D341Med (cell line): ENCODE measurements around the gene CEND1.
"Not testable (repeated sequence)": the region's sequence is repeated elsewhere in the genome, so short reads cannot be mapped to it uniquely, and the experiment has no call there.

ENCODE experiments used
- DNase-seq: peaks from one replicate; pipeline ENCODE4 v3.0.0; 2012; ENCODE audit warnings: low spot score

CEND1 gene

DNA sequence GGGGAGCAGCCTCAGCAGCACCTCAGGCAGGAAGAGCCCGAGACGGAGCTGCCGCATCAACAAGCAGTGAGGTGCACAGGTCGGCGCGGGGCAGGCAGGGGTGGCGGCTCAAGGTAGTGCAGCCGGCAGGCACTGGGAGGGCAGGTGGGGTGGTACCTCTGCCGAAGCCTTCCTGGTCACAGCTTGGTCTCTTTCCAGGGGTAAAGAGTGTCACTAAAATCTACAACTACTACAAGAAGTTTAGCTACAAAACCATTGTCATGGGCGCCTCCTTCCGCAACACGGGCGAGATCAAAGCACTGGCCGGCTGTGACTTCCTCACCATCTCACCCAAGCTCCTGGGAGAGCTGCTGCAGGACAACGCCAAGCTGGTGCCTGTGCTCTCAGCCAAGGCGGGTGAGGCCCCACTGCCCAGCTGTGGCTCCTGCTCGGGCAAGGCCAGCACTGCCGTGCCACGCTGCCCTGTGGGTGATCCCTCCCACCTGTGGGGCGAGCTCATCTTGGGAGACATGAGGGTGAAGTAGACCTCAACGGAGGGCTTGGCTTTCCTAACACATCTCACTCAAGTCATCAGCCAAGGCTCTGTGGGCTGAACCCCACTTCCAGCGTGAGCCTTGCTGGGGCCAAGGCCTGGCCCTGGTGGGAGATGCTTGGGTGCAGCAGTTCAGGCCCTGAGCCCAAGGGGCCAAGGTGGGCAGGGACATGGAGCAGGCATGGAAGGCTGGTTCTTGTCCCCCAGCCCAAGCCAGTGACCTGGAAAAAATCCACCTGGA, 26.2 kb downstream of the CEND1 start:
- peak; percentile 36 for DNase-seq

GRCh38 chr11:763073-763463, 26.8 kb downstream of the CEND1 start:
- DNase-seq, result peak; percentile 38

DNA sequence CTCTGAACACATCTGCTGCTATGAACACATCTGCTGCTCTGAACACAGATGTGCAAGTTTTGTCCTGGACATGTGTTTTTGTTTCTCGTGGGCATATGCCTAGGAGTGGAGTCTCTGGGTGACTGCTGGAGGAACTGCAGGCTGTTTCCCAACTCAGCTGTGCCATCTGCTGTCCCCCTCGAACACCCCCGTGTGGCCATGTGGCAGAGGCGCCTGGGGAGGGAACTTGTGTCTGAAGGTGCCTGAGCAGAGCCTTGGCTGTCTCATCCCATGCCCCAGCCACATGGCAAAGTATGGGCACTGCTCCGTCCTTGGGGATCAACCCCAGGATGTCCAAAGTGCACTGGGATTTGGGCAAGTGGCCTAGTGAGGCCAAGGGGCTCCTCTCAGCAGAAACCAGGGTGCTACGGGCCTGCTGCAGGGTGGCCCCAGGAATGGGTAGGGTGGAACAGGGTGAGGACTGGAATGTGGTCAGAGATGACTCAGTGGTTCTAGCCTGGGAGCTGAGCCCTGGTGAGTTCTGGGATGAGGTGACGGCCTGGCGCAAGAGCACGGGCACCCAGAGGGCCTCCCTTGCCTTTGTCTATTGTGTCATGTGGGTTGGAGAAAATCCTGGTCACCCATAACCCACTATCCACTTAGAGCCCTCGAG, 27.3 kb downstream of the CEND1 start:
- DNase-seq, result peak; percentile 88

GRCh38 chr11:761526-762108, 28.3 kb downstream of the CEND1 start:
- DNase-seq, result no peak

DNA sequence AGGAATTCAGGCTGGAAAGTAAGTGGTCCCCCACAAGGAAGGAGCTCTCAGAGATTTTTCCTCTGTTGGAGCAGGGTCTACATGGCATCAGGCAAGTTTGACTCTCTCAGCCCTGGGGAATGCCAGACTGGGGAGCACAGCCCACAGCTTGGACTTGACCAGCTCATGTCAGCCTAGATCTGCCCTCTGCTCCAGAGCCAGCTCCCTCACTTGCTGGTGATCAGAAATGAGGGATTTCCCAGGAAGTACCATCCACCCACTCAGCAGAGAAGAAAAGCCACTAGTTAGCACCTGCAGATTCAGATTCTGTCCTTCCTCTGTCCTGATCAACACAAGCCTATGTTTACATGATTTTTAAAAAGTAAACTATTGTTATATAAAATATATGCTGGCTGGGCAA, 29.7 kb downstream of the CEND1 start:
- DNase-seq, result no peak

DNA sequence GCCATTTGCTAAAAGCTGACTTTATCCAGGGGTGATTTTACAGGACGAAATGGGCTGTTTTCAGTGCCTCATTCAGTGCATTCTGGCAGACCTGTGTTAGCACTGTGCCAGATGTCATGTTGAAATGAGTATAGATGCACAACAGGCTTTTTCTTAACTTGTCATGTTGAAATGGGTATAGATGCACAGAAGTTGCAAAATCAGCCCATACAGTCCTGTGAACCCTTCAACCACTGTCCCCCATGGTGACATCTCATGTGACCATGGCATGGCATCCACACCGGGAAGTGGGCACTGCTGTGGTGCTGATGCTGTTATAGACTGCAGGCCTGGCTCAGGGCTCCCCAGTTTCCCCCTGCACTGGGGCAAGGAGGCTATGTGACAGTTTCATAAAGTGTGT, 40.2 kb downstream of the CEND1 start:
- no peak for DNase-seq

DNA sequence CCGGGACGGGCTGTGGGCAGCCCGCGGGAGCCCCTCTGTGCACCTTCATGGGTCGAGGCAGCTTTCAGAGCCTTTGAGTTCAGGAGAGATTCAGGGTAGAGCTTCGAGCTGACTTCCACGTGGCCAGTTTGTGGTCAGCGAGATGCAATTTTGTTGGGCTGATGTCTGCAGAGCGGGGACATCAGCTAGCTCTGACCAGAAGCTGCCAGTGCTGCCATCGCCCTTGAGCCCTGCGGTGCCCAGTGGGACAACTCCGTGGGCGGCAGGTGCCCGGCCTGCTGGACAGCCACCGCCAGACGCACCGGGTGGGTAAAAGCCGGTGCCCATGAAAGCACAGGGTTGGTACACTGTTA, 41.9 kb downstream of the CEND1 start:
- DNase-seq, result no peak

DNA sequence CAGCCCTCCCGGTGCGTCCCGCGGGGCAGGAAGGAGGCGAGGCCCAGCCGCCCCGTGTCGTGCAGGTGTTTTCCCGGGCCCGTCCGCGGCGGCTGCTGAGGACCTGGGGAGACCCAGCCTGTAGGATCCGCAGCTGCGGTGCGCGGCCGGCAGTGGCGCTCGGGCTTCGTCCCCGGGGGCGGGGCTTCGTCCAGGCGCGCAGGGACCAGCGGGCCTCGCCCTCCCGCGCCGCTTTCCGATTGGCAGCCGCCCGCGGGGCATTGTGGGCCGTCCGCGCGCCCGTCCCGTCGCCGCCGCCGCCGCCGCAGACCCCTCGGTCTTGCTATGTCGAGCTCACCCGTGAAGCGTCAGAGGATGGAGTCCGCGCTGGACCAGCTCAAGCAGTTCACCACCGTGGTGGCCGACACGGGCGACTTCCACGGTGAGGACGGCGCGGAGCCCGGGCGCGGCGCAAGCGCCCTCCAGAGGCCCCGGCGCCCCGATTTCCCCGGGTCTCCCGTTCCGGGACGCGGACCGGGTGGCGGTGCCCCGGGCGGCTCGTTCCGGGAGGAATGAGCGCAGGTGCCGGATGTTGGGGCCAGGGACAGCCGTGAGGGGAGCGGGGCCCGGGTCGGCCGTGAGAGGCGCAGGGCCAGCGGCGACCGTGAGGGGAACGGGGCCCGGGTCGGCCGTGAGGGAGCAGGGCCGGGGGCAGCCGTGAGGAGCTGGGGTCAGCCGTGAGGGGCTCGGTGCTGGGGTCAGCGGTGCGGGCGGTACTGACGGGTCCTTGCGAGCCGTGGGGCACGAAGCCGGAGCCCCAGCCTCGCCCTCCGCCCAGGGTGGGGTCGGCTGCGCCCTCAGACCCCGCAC, 42.5 kb downstream of the CEND1 start, which contains the start of gene TALDO1:
Gene TALDO1 (plus strand): TSS at position 307 of the 849 bp plus-strand sequence. CDS start 18 bp downstream, at position 325.
- peak; percentile 98 for DNase-seq

GRCh38 chr11:746289-747157, 43.4 kb downstream of the CEND1 start:
- no peak for DNase-seq

DNA sequence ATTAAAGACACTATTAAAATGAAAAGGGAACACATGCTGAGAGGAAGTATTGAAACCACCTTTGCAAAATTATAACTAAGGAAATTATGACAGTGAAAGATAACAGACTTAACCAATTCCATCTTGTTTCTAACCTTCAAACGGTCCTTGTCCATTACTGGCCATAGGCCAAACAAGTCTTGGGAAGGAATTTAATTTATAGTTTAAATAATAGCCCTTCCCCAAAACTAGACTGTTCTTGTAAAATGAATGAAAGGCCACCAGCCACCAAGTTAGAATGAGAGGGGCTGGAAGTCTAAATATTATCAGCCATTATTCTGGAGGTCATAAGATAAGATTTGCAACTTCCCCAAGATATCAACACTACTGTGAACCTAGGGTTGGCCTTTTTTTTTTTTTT, 44.5 kb downstream of the CEND1 start:
- no peak for DNase-seq

DNA sequence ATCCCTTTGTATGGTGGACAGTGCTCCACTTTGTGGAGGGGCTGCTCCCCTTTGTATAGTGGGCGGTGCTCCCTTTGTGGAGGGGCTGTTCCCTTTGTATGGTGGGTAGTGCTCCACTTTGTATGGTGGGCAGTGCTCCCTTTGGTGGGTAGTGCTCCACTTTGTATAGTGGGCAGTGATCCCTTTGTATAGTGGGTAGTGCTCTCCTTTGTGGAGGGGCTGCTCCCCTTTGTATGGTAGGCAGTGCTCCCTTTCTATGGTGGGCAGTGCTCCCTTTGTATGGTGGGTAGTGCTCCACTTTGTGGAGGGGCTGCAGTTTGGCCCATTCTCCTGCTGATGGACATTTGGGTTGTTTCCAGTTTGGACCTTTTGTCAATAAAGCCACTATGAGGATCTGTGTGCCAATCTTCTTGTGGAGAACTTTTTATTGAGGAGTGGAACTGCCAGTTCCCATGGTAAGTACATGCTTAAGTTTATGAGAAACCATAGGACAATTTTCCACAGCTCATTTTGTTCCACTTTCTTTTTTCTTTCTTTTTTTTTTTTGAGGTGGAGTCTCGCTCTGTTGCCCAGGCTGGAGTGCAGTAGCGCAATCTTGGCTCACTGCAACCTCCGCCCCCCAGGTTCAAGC, 47.2 kb downstream of the CEND1 start:
- DNase-seq, result no peak

- DNase-seq, result no peak
Observed at GRCh38 chr11:742156-742546, 47.7 kb downstream of the CEND1 start.

DNA sequence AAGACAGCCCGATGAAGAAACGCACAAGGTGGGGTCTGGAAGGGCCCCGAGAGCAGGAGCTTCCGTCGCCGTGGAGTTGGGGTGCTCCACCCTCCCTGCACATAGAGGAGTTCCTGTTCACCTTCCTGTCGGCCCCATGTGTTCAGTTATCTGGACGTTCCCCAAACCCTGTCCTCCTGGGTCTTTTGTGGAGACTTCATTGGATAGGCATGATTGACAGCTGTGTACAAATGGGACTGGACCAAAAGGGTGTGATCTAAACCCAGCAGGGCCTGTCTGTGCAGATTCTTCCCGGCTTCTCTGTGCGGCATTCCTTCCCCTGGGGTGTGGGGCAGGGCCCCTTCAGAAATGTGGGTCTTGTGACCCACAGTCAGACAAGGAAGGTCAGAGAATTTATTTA, 52.0 kb downstream of the CEND1 start:
- DNase-seq, result not testable (repeated sequence)

GRCh38 chr11:737366-737765, 52.5 kb downstream of the CEND1 start:
- no peak for DNase-seq
